Measurements from ENCODE around the gene ZMYND11.

DNA sequence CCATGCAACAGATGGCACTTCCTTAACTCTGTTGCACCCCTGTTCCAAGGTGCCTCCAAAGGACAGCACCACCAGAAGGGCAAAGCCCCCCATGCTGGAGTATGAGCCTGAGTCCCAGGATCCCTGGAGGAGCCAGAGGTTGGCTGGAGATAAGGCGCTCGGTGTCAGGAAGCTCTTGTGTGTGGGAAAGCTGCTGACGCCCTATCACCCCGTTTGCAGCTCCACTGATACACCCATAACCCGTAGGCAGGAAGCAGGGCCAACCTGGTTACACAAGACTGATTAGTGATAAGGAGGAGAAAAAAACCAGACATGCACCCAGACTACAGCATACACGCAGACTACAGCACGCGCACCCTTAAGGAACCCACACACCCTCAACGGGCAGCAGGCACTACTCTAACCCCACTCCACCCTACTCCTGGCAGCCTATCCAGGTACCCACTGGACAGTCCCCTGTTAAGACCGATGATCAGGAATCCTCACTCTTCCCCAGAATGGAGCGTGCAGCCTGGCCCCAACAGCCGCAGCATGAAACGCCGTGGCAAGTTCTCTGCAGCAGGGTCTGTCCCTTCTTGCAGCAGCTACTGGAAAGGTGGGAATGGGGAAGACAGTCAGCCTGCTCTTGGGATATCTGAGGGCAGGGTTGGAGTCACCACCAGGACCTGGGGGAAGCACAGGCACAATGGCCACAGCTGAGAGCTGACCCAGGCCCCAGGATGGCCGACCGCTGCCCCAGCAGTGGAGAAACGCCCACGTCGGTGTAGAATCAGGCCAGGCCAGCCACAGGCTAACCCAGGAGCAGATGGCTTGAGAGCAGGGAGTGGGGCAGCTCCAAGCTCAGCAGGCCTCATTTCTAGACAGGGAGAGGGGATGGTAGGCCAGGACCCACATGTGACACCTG lies 47.8 kb upstream of the ZMYND11 start:
- TF ChIP-seq, protein P1, sequence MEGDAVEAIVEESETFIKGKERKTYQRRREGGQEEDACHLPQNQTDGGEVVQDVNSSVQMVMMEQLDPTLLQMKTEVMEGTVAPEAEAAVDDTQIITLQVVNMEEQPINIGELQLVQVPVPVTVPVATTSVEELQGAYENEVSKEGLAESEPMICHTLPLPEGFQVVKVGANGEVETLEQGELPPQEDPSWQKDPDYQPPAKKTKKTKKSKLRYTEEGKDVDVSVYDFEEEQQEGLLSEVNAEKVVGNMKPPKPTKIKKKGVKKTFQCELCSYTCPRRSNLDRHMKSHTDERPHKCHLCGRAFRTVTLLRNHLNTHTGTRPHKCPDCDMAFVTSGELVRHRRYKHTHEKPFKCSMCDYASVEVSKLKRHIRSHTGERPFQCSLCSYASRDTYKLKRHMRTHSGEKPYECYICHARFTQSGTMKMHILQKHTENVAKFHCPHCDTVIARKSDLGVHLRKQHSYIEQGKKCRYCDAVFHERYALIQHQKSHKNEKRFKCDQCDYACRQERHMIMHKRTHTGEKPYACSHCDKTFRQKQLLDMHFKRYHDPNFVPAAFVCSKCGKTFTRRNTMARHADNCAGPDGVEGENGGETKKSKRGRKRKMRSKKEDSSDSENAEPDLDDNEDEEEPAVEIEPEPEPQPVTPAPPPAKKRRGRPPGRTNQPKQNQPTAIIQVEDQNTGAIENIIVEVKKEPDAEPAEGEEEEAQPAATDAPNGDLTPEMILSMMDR (IDR thresholded peaks at IDR 0.05; ENCODE audit: low read length): no peak
- TF ChIP-seq EZH2 (IDR thresholded peaks at IDR 0.05; ENCODE audit: borderline replicate concordance, low read length): no peak

Measured in OCI-LY1 (cell line).